ENCODE results near the gene TRIB2. TPM values are rescaled to one million over a fixed set of nuclear protein-coding genes. Genes with fewer than 3 reads are reported as not detected.

TRIB2 gene
- total RNA-seq, 1 donor from 2014 or later: 131 TPM

GRCh38 chr2:12697617-12698016 is 19.1 kb upstream of the TRIB2 start:
- no peak for TF ChIP-seq CTCF (IDR thresholded peaks at IDR 0.05; ENCODE audit: partially characterized antibody, unreplicated experiment)
- H3K4me1 Mint-ChIP-seq (ENCODE audit: low read depth, unreplicated experiment): no peaks in the 10 kb centered on the region
- H3K27ac Mint-ChIP-seq (ENCODE audit: unreplicated experiment): no peak overlapping the region
- DNase-seq: no peak
- no peaks in the 10 kb centered on the region for H3K27me3 Mint-ChIP-seq (ENCODE audit: unreplicated experiment)
- no peak overlapping the region for H3K4me3 Mint-ChIP-seq (ENCODE audit: unreplicated experiment)
- no peaks in the 10 kb centered on the region for H3K36me3 Mint-ChIP-seq (ENCODE audit: unreplicated experiment)
- no peaks in the 10 kb centered on the region for H3K9me3 Mint-ChIP-seq (ENCODE audit: unreplicated experiment)

- Mint-ChIP-seq H3K27ac (ENCODE audit: unreplicated experiment) (no peak overlapping the region), H3K4me3 (ENCODE audit: unreplicated experiment) (no peak overlapping the region), H3K4me1 (ENCODE audit: low read depth, unreplicated experiment) (no peaks in the 10 kb centered on the region), H3K36me3 (ENCODE audit: unreplicated experiment) (no peaks in the 10 kb centered on the region), H3K27me3 (ENCODE audit: unreplicated experiment) (peaks cover 1% of the 10 kb centered on the region), H3K9me3 (ENCODE audit: unreplicated experiment) (no peaks in the 10 kb centered on the region)
- no peak for DNase-seq
- no peak for TF ChIP-seq CTCF (IDR thresholded peaks at IDR 0.05; ENCODE audit: partially characterized antibody, unreplicated experiment)
These were observed 15.7 kb upstream of the TRIB2 start for GRCh38 chr2:12700989-12701388.

- H3K36me3 Mint-ChIP-seq (ENCODE audit: unreplicated experiment): no peaks in the 10 kb centered on the region
- no peak for DNase-seq
- no peaks in the 10 kb centered on the region for H3K4me1 Mint-ChIP-seq (ENCODE audit: low read depth, unreplicated experiment)
- H3K27ac Mint-ChIP-seq (ENCODE audit: unreplicated experiment): no peak overlapping the region
- no peak overlapping the region for H3K4me3 Mint-ChIP-seq (ENCODE audit: unreplicated experiment)
- no peak for TF ChIP-seq CTCF (IDR thresholded peaks at IDR 0.05; ENCODE audit: partially characterized antibody, unreplicated experiment)
- no peaks in the 10 kb centered on the region for H3K9me3 Mint-ChIP-seq (ENCODE audit: unreplicated experiment)
- H3K27me3 Mint-ChIP-seq (ENCODE audit: unreplicated experiment): peaks cover 1% of the 10 kb centered on the region
These were observed 15.0 kb upstream of the TRIB2 start for GRCh38 chr2:12701786-12702167.

GRCh38 chr2:12702168-12703121 is 14.3 kb upstream of the TRIB2 start:
- Mint-ChIP-seq H3K4me3 (ENCODE audit: unreplicated experiment) (no peak overlapping the region), H3K9me3 (ENCODE audit: unreplicated experiment) (no peaks in the 10 kb centered on the region), H3K4me1 (ENCODE audit: low read depth, unreplicated experiment) (no peaks in the 10 kb centered on the region), H3K36me3 (ENCODE audit: unreplicated experiment) (no peaks in the 10 kb centered on the region), H3K27ac (ENCODE audit: unreplicated experiment) (no peak overlapping the region), H3K27me3 (ENCODE audit: unreplicated experiment) (peaks cover 1% of the 10 kb centered on the region)
- no peak for DNase-seq
- TF ChIP-seq CTCF (IDR thresholded peaks at IDR 0.05; ENCODE audit: partially characterized antibody, unreplicated experiment): no peak

- DNase-seq: no peak
- no peaks in the 10 kb centered on the region for H3K4me1 Mint-ChIP-seq (ENCODE audit: low read depth, unreplicated experiment)
- no peak overlapping the region for H3K4me3 Mint-ChIP-seq (ENCODE audit: unreplicated experiment)
- H3K27ac Mint-ChIP-seq (ENCODE audit: unreplicated experiment): no peak overlapping the region
- no peak for TF ChIP-seq CTCF (IDR thresholded peaks at IDR 0.05; ENCODE audit: partially characterized antibody, unreplicated experiment)
- H3K27me3 Mint-ChIP-seq (ENCODE audit: unreplicated experiment): peaks cover 1% of the 10 kb centered on the region
- no peaks in the 10 kb centered on the region for H3K9me3 Mint-ChIP-seq (ENCODE audit: unreplicated experiment)
- H3K36me3 Mint-ChIP-seq (ENCODE audit: unreplicated experiment): no peaks in the 10 kb centered on the region
These were observed 12.4 kb upstream of the TRIB2 start for GRCh38 chr2:12704378-12704777.

Data from glutamatergic neuron (in vitro differentiated cells).